H9 (cell line): ENCODE data around the gene DRICH1. TPM values are rescaled to one million over a fixed set of nuclear protein-coding genes. Genes with fewer than 3 reads are reported as not detected.

Source experiments
- DNase-seq: peaks from one replicate; pipeline ENCODE4 v3.0.0-alpha.2; 2017
- H2AFZ ChIP-seq: one replicate; pipeline ENCODE4 v1.6.1; 2013; ENCODE audit warnings: mild to moderate bottlenecking, low read length, control low read depth, moderate library complexity
- H2AK5ac ChIP-seq: 2 replicates; pipeline ENCODE4 v1.6.1; 2013; ENCODE audit warnings: low read length, control low read depth, mixed read lengths; ENCODE audit not compliant: insufficient read length
- H2BK120ac ChIP-seq: one replicate; pipeline ENCODE4 v1.6.1; 2013; ENCODE audit warnings: low read depth, mild to moderate bottlenecking, low read length, control low read depth, inconsistent platforms; ENCODE audit not compliant: poor library complexity, severe bottlenecking
- H2BK12ac ChIP-seq: 2 replicates; pipeline ENCODE4 v1.6.1; 2013; ENCODE audit warnings: low read length, control low read depth, mixed read lengths, low read depth; ENCODE audit not compliant: insufficient read length
- H2BK15ac ChIP-seq: 2 replicates; pipeline ENCODE4 v1.6.1; 2013; ENCODE audit warnings: low read depth, low read length, control low read depth
- H2BK20ac ChIP-seq: one replicate; pipeline ENCODE4 v1.6.1; 2013; ENCODE audit warnings: low read depth, mild to moderate bottlenecking, low read length, control low read depth, inconsistent platforms; ENCODE audit not compliant: poor library complexity, severe bottlenecking
- H2BK5ac ChIP-seq: 2 replicates; pipeline ENCODE4 v1.6.1; 2013; ENCODE audit warnings: low read length, control low read depth, mixed read lengths; ENCODE audit not compliant: insufficient read length
- H3K14ac ChIP-seq: 2 replicates; pipeline ENCODE4 v1.6.1; 2013; ENCODE audit warnings: low read length, control low read depth; ENCODE audit not compliant: insufficient read depth
- H3K18ac ChIP-seq: 2 replicates; pipeline ENCODE4 v1.6.1; 2013; ENCODE audit warnings: low read depth, mild to moderate bottlenecking, mixed read lengths, low read length, control low read depth; ENCODE audit not compliant: insufficient read length
- H3K23ac ChIP-seq: 2 replicates; pipeline ENCODE4 v1.6.1; 2013; ENCODE audit warnings: low read length, control low read depth, mixed read lengths, low read depth; ENCODE audit not compliant: insufficient read length
- H3K23me2 ChIP-seq: 2 replicates; pipeline ENCODE4 v1.6.1; 2013; ENCODE audit warnings: low read depth, mild to moderate bottlenecking, mixed read lengths, low read length, control low read depth; ENCODE audit not compliant: insufficient read length, poor library complexity, severe bottlenecking
- H3K27ac ChIP-seq: 2 replicates; pipeline ENCODE4 v1.5.1; 2013; ENCODE audit warnings: low read length, control low read depth, mixed read lengths, low read depth; ENCODE audit not compliant: insufficient read length
- H3K27me3 ChIP-seq: 2 replicates; pipeline ENCODE4 v1.6.1; 2013; ENCODE audit warnings: low read length, control low read depth, inconsistent platforms; ENCODE audit not compliant: insufficient read depth
- H3K4ac ChIP-seq: 2 replicates; pipeline ENCODE4 v1.6.1; 2013; ENCODE audit warnings: low read depth, mild to moderate bottlenecking, control low read depth, inconsistent platforms, low read length, moderate library complexity
- H3K4me1 ChIP-seq: 2 replicates; pipeline ENCODE4 v1.6.1; 2013; ENCODE audit warnings: low read length, control low read depth, inconsistent platforms; ENCODE audit not compliant: insufficient read depth
- H3K4me2 ChIP-seq: 2 replicates; pipeline ENCODE4 v1.6.1; 2013; ENCODE audit warnings: low read length, control low read depth, mixed read lengths; ENCODE audit not compliant: insufficient read length, insufficient read depth
- H3K56ac ChIP-seq: 2 replicates; pipeline ENCODE4 v1.6.1; 2013; ENCODE audit warnings: low read depth, mild to moderate bottlenecking, mixed read lengths, low read length, control low read depth; ENCODE audit not compliant: insufficient read length
- H3K79me1 ChIP-seq: 2 replicates; pipeline ENCODE4 v1.6.1; 2013; ENCODE audit warnings: low read depth, mild to moderate bottlenecking, moderate library complexity, low read length, control low read depth, inconsistent platforms; ENCODE audit not compliant: insufficient read depth, poor library complexity, severe bottlenecking
- H3K79me2 ChIP-seq: 2 replicates; pipeline ENCODE4 v1.6.1; 2013; ENCODE audit warnings: low read length, control low read depth, inconsistent platforms; ENCODE audit not compliant: insufficient read depth
- H3K9ac ChIP-seq: 2 replicates; pipeline ENCODE4 v1.6.1; 2013; ENCODE audit warnings: low read length, control low read depth, mixed read lengths; ENCODE audit not compliant: insufficient read length; ENCODE audit errors: extremely low read depth
- H3K9me3 ChIP-seq: one replicate; pipeline ENCODE4 v1.6.1; 2013; ENCODE audit warnings: low read depth, low read length, inconsistent platforms; ENCODE audit not compliant: control insufficient read depth
- H3T11ph ChIP-seq: one replicate; pipeline ENCODE4 v1.6.1; 2013; ENCODE audit warnings: mild to moderate bottlenecking, low read length, control low read depth, inconsistent platforms
- H4K20me1 ChIP-seq: one replicate; pipeline ENCODE4 v1.6.1; 2013; ENCODE audit not compliant: control insufficient read depth, insufficient read length, insufficient read depth
- H4K5ac ChIP-seq: 2 replicates; pipeline ENCODE4 v1.6.1; 2013; ENCODE audit warnings: low read depth, mild to moderate bottlenecking, mixed read lengths, low read length, control low read depth; ENCODE audit not compliant: insufficient read length
- H4K8ac ChIP-seq: replicated peaks from 2 replicates; pipeline ENCODE4 v1.6.1; 2013; ENCODE audit warnings: low read length, control low read depth, mixed read lengths, low read depth; ENCODE audit not compliant: insufficient read length
- H4K91ac ChIP-seq: 2 replicates; pipeline ENCODE4 v1.6.1; 2013; ENCODE audit warnings: low read depth, mild to moderate bottlenecking, moderate library complexity, mixed read lengths, low read length, control low read depth; ENCODE audit not compliant: insufficient read length
- H3K27ac Mint-ChIP-seq, 3 experiments: 2 replicates in 2 of 3; 3 replicates in 1 of 3; pipeline ENCODE4 v1.8.0; 2020 to 2021; ENCODE audit warnings: mixed read lengths in 3 of 3, mild to moderate bottlenecking in 1 of 3, moderate library complexity in 1 of 3
- H3K27me3 Mint-ChIP-seq: 2 replicates; pipeline ENCODE4 v1.8.0; 2021; ENCODE audit warnings: low read depth, mild to moderate bottlenecking, moderate library complexity, mixed read lengths
- H3K36me3 Mint-ChIP-seq, 3 experiments: 2 replicates in 2 of 3; 3 replicates in 1 of 3; pipeline ENCODE4 v1.8.0; 2020 to 2021; ENCODE audit warnings: low read depth in 3 of 3, mixed read lengths in 3 of 3; ENCODE audit not compliant: insufficient read depth in 1 of 3
- H3K4me1 Mint-ChIP-seq, 2 experiments: 2 replicates each; pipeline ENCODE4 v1.8.0; 2020; ENCODE audit warnings: mixed read lengths in 2 of 2
- H3K4me3 Mint-ChIP-seq, 2 experiments: 2 replicates in 1 of 2; 3 replicates in 1 of 2; pipeline ENCODE4 v1.8.0; 2020 to 2021; ENCODE audit warnings: mild to moderate bottlenecking in 2 of 2, mixed read lengths in 2 of 2, moderate library complexity in 1 of 2
- H3K9me3 Mint-ChIP-seq, 2 experiments: 2 replicates in 1 of 2; 3 replicates in 1 of 2; pipeline ENCODE4 v1.8.0; 2020; ENCODE audit warnings: mild to moderate bottlenecking in 2 of 2, mixed read lengths in 2 of 2, moderate library complexity in 1 of 2
- CTCF ChIP-seq: fragments of 200-600 bp; sonication (generic); conservative IDR thresholded peaks from 3 replicates; pipeline ENCODE4 v1.8.0; 2021; ENCODE audit warnings: antibody characterized with exemption, mild to moderate bottlenecking
- WGBS: extraction: QIAGEN DNeasy Blood & Tissue Kit; methylation state at CpG from one replicate; pipeline ENCODE4 v1.1.7; 2013; ENCODE audit warnings: missing lambda C conversion rate, low lambda C conversion rate, mixed read lengths; ENCODE audit not compliant: insufficient read length; ENCODE audit errors: extremely low coverage; 5-methylcytosine and 5-hydroxymethylcytosine counted together
- total RNA-seq: library from RNA; stranded (reverse); gene quantifications from 2 replicates; pipeline ENCODE4 v1.2.1, GENCODE V29; 2021

Gene DRICH1
- total RNA-seq, 1 experiment from 2014 or later: not detected

- Histone ChIP-seq H3K14ac (no peak overlapping the region), H3K23ac (no peak overlapping the region), H3K27me3 (no peaks in the 10 kb centered on the region), H3K4me1 (peaks cover 3% of the 10 kb centered on the region; the same call in 1 of the 2 replicates), H2BK12ac (no peak overlapping the region), H3T11ph (no peak overlapping the region), H2BK5ac (no peak overlapping the region), H3K18ac (no peak overlapping the region), H4K5ac (no peak overlapping the region), H2AFZ (no peak overlapping the region), H3K27ac (no peak overlapping the region), H2BK120ac (no peak overlapping the region), H4K20me1 (no peaks in the 10 kb centered on the region), H3K9ac (no peak overlapping the region), H2AK5ac (no peak overlapping the region), H3K4me2 (no peak overlapping the region), H2BK15ac (no peak overlapping the region), H3K9me3 (no peaks in the 10 kb centered on the region), H3K79me2 (no peaks in the 10 kb centered on the region), H3K4ac (no peak overlapping the region), H3K56ac (no peak overlapping the region), H2BK20ac (no peak overlapping the region), H4K91ac (no peak overlapping the region), H3K79me1 (no peaks in the 10 kb centered on the region), H3K23me2 (no peaks in the 10 kb centered on the region), H4K8ac (no peak overlapping the region)
- no peaks in the 10 kb centered on the region for H3K36me3 Mint-ChIP-seq
- no peaks in the 10 kb centered on the region; a peak in 1 of 5 replicates for H3K9me3 Mint-ChIP-seq
- no peak overlapping the region for H3K4me3 Mint-ChIP-seq
- peak overlapping the region in 2 of 3 experiments; percentile 29 to 38; a peak in 2 of 7 replicates for H3K27ac Mint-ChIP-seq
- no peak for TF ChIP-seq CTCF
- peaks cover 11 to 14% of the 10 kb centered on the region in 2 experiments for H3K4me1 Mint-ChIP-seq
- DNase-seq: no peak
- WGBS: no CpG with 5 or more reads among the region's 7 CpGs
- peaks cover 46% of the 10 kb centered on the region for H3K27me3 Mint-ChIP-seq
Observed at GRCh38 chr22:23591846-23592245, 40.3 kb downstream of the DRICH1 start.
